ENCODE results near the gene TINCR. TPM values are rescaled to one million over a fixed set of nuclear protein-coding genes. Genes with fewer than 3 reads are reported as not detected.

Gene TINCR
- polyA plus RNA-seq, 1 of the 3 experiments (the other 2 are of a cell fraction) = 0.02 TPM

DNA sequence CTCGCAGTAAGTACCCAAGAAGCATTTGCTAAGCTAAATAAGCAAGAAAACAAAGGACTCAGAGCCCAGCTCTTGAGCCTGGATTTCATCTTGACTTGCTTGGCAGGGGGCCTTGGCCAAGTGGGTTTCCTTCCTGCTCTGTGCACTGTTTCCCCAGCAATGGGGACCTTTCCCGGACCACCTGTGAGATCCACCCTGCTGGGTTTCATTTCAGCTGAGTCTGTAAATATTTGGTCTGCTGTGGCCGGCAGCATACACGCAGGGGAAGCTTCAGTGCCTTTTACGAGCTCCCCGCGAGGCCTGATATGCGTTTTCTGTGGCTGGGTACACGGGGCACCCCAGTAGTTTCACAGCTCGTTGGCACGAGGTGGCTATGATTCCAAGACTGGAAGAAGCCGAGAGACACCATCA lies 12.4 kb upstream of the TINCR start (continued):
- no peak for TF ChIP-seq MXI1 (IDR thresholded peaks at IDR 0.05; ENCODE audit: low read depth, low read length)

GRCh38 chr19:5579697-5580096 lies 11.9 kb upstream of the TINCR start:
- peaks cover 2% of the 10 kb centered on the region for H3F3A ChIP-seq (replicated peaks; ENCODE audit: insufficient read depth)
- H2AFZ ChIP-seq (ENCODE audit: low read depth) = no peak overlapping the region
- no peak for DNase-seq
- H3K36me3 ChIP-seq (replicated peaks in 1 of 2; ENCODE audit: control insufficient read depth in 1 of 2, insufficient read depth in 2 of 2, low read length in 1 of 2) = no peaks in the 10 kb centered on the region
- no peak overlapping the region for H3K9ac ChIP-seq
- no peak overlapping the region for H3K4me2 ChIP-seq
- no peaks in the 10 kb centered on the region for H3K9me2 ChIP-seq
- ChIA-PET POLR2A (no interaction called here), CTCF (interaction anchor here (0.8 to 2.8 kb wide), 5 partner anchors 9 to 531 kb away, joined by 3 to 16 read pairs (median 3); no protein-coding TSS in a partner anchor)
- 95% methylated on average over 6 of the region's 7 CpGs for WGBS (ENCODE audit: low lambda C conversion rate)
- H3K27ac ChIP-seq (ENCODE audit: low read depth in 2 of 2, low read length in 1 of 2) = no peak overlapping the region
- no peaks in the 10 kb centered on the region for H3K9me3 ChIP-seq
- no peak overlapping the region for H3K4me3 ChIP-seq (ENCODE audit: low read depth in 2 of 2, low read length in 1 of 2)
- no peaks in the 10 kb centered on the region for H3K27me3 ChIP-seq (ENCODE audit: insufficient read depth)
- peaks cover 3 to 7% of the 10 kb centered on the region in 2 experiments; a peak in 1 of 4 replicates for H3K4me1 ChIP-seq (ENCODE audit: control insufficient read depth in 1 of 2, insufficient read depth in 2 of 2, low read depth in 1 of 2, low read length in 1 of 2)
- TF ChIP-seq MXI1 (IDR thresholded peaks at IDR 0.05; ENCODE audit: low read depth, low read length) (no peak), CHD2 (IDR thresholded peaks at IDR 0.05; ENCODE audit: low read length, partially characterized antibody) (no peak), RAD21 (IDR thresholded peaks at IDR 0.05; ENCODE audit: low read length) (no peak), MEF2A (IDR thresholded peaks at IDR 0.05; ENCODE audit: borderline replicate concordance, low read depth) (no peak), EP300 (IDR thresholded peaks at IDR 0.05; ENCODE audit: borderline replicate concordance in 1 of 2, low read depth in 1 of 2, low read length in 1 of 2) (no peak), TAF1 (IDR thresholded peaks at IDR 0.05; ENCODE audit: borderline replicate concordance, low read depth, low read length) (no peak), EZH2phosphoT487 (IDR thresholded peaks at IDR 0.05; ENCODE audit: borderline replicate concordance, low read depth) (no peak), TEAD4 (IDR thresholded peaks at IDR 0.05; ENCODE audit: borderline replicate concordance, insufficient read depth) (no peak), ELF1 (IDR thresholded peaks at IDR 0.05) (no peak)
- TF ChIP-seq, protein P1, sequence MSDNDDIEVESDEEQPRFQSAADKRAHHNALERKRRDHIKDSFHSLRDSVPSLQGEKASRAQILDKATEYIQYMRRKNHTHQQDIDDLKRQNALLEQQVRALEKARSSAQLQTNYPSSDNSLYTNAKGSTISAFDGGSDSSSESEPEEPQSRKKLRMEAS (IDR thresholded peaks at IDR 0.05; ENCODE audit: low read depth) = no peak
- TF ChIP-seq, protein P2, sequence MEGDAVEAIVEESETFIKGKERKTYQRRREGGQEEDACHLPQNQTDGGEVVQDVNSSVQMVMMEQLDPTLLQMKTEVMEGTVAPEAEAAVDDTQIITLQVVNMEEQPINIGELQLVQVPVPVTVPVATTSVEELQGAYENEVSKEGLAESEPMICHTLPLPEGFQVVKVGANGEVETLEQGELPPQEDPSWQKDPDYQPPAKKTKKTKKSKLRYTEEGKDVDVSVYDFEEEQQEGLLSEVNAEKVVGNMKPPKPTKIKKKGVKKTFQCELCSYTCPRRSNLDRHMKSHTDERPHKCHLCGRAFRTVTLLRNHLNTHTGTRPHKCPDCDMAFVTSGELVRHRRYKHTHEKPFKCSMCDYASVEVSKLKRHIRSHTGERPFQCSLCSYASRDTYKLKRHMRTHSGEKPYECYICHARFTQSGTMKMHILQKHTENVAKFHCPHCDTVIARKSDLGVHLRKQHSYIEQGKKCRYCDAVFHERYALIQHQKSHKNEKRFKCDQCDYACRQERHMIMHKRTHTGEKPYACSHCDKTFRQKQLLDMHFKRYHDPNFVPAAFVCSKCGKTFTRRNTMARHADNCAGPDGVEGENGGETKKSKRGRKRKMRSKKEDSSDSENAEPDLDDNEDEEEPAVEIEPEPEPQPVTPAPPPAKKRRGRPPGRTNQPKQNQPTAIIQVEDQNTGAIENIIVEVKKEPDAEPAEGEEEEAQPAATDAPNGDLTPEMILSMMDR (IDR thresholded peaks at IDR 0.05) = no peak
- H4K20me1 ChIP-seq (ENCODE audit: insufficient read depth) = no peaks in the 10 kb centered on the region
- H3K79me2 ChIP-seq (ENCODE audit: insufficient read depth) = no peaks in the 10 kb centered on the region

GRCh38 chr19:5579286-5579685 lies 11.5 kb upstream of the TINCR start:
- H3K27me3 ChIP-seq (ENCODE audit: insufficient read depth) = no peaks in the 10 kb centered on the region
- WGBS (ENCODE audit: low lambda C conversion rate) = 100% methylated on average over 3 of the region's 6 CpGs
- no peak for TF ChIP-seq GATA2 (CRISPR knock-in tag; IDR thresholded peaks at IDR 0.05)
- no peak for TF ChIP-seq SMC3 (IDR thresholded peaks at IDR 0.05; ENCODE audit: low read depth, low read length)
- TF ChIP-seq, protein P3, sequence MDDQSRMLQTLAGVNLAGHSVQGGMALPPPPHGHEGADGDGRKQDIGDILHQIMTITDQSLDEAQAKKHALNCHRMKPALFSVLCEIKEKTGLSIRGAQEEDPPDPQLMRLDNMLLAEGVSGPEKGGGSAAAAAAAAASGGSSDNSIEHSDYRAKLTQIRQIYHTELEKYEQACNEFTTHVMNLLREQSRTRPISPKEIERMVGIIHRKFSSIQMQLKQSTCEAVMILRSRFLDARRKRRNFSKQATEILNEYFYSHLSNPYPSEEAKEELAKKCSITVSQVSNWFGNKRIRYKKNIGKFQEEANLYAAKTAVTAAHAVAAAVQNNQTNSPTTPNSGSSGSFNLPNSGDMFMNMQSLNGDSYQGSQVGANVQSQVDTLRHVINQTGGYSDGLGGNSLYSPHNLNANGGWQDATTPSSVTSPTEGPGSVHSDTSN (IDR thresholded peaks at IDR 0.05) = no peak
- no peak for TF ChIP-seq TEAD4 (IDR thresholded peaks at IDR 0.05; ENCODE audit: borderline replicate concordance, insufficient read depth)
- TF ChIP-seq MEF2A (IDR thresholded peaks at IDR 0.05; ENCODE audit: borderline replicate concordance, low read depth) = no peak
- TF ChIP-seq TCF12 (IDR thresholded peaks at IDR 0.05) = no peak
- TF ChIP-seq FOXJ3 (CRISPR knock-in tag; IDR thresholded peaks at IDR 0.05) = no peak
- no peak for TF ChIP-seq TAF1 (IDR thresholded peaks at IDR 0.05; ENCODE audit: borderline replicate concordance, low read depth, low read length)
- TF ChIP-seq IRF3 (IDR thresholded peaks at IDR 0.05; ENCODE audit: low read depth, low read length) = no peak
- TF ChIP-seq RAD21 (IDR thresholded peaks at IDR 0.05; ENCODE audit: low read length) = no peak
- TF ChIP-seq NRF1 (IDR thresholded peaks at IDR 0.05; ENCODE audit: low read depth, low read length) = no peak
- no peak for TF ChIP-seq RXRA (IDR thresholded peaks at IDR 0.05; ENCODE audit: borderline replicate concordance, low read depth)
- no peak for TF ChIP-seq EP300 (IDR thresholded peaks at IDR 0.05; ENCODE audit: borderline replicate concordance in 1 of 2, low read depth in 1 of 2, low read length in 1 of 2)
- no peak for TF ChIP-seq ELF1 (IDR thresholded peaks at IDR 0.05)
- no peaks in the 10 kb centered on the region for H3K9me2 ChIP-seq
- DNase-seq = no peak
- ChIA-PET POLR2A (no interaction called here), CTCF (interaction anchor here (0.6 to 2.8 kb wide), 8 partner anchors 10 to 234 kb away, joined by 3 to 16 read pairs (median 3); no protein-coding TSS in a partner anchor)
- H3K4me1 ChIP-seq (ENCODE audit: control insufficient read depth in 1 of 2, insufficient read depth in 2 of 2, low read depth in 1 of 2, low read length in 1 of 2) = peaks cover 3 to 7% of the 10 kb centered on the region in 2 experiments; a peak in 1 of 4 replicates
- H3F3A ChIP-seq (replicated peaks; ENCODE audit: insufficient read depth) = peaks cover 2% of the 10 kb centered on the region
- no peak overlapping the region for H3K4me3 ChIP-seq (ENCODE audit: low read depth in 2 of 2, low read length in 1 of 2)
- no peak overlapping the region for H3K4me2 ChIP-seq
- H3K79me2 ChIP-seq (ENCODE audit: insufficient read depth) = no peaks in the 10 kb centered on the region
- H4K20me1 ChIP-seq (ENCODE audit: insufficient read depth) = no peaks in the 10 kb centered on the region
- no peak overlapping the region for H3K27ac ChIP-seq (ENCODE audit: low read depth in 2 of 2, low read length in 1 of 2)
- H3K9me3 ChIP-seq = no peaks in the 10 kb centered on the region
- H3K9ac ChIP-seq = no peak overlapping the region
- no peak overlapping the region for H2AFZ ChIP-seq (ENCODE audit: low read depth)
- H3K36me3 ChIP-seq (replicated peaks in 1 of 2; ENCODE audit: control insufficient read depth in 1 of 2, insufficient read depth in 2 of 2, low read length in 1 of 2) = no peaks in the 10 kb centered on the region
